WTC11 (cell line): ENCODE measurements around the gene OR4N2. TPM values are rescaled to one million over a fixed set of nuclear protein-coding genes. Genes with fewer than 3 reads are reported as not detected.
"Not testable (repeated sequence)": the region's sequence is repeated elsewhere in the genome, so short reads cannot be mapped to it uniquely, and the experiment has no call there.

ENCODE experiments used
- ATAC-seq: fragments of 200-7000 bp; cut with Tn5 transposase; 2 replicates; pipeline ENCODE4 v1.10.0; 2021; ENCODE audit warnings: mild to moderate bottlenecking, moderate library complexity
- CTCF ChIA-PET: fragments of 300-600 bp; sonication (Branson Sonifier 250); formaldehyde crosslinking; loops from one replicate; lab custom pipeline; 2021; ENCODE audit warnings: antibody characterized with exemption; lab: Charles Lee
- POLR2A ChIA-PET: fragments of 350-600 bp; sonication (Branson Sonifier 250); formaldehyde crosslinking; loops from one replicate; lab custom pipeline; 2021; ENCODE audit warnings: antibody characterized with exemption; lab: Charles Lee
- DNase-seq: peaks from one replicate; pipeline ENCODE4 v3.0.0; 2021; ENCODE audit warnings: low spot score
- H3K27ac Mint-ChIP-seq: 2 replicates; pipeline ENCODE4 v1.8.0; 2021; ENCODE audit warnings: mixed read lengths
- H3K27me3 Mint-ChIP-seq: 2 replicates; pipeline ENCODE4 v1.8.0; 2021; ENCODE audit warnings: low read depth, mild to moderate bottlenecking, moderate library complexity, mixed read lengths
- H3K36me3 Mint-ChIP-seq: 2 replicates; pipeline ENCODE4 v1.8.0; 2021; ENCODE audit warnings: mixed read lengths
- H3K4me1 Mint-ChIP-seq: 2 replicates; pipeline ENCODE4 v1.8.0; 2022; ENCODE audit warnings: mixed read lengths
- H3K4me3 Mint-ChIP-seq: 2 replicates; pipeline ENCODE4 v1.8.0; 2021; ENCODE audit warnings: mild to moderate bottlenecking, moderate library complexity, mixed read lengths
- H3K9me3 Mint-ChIP-seq: 2 replicates; pipeline ENCODE4 v1.8.0; 2021; ENCODE audit warnings: mixed read lengths
- ARID4B ChIP-seq: sonication (generic); formaldehyde crosslinking; IDR thresholded peaks from 2 replicates; pipeline ENCODE4 v1.8.0; 2023; ENCODE audit warnings: missing genetic modification reagents, mild to moderate bottlenecking, borderline replicate concordance
- ATF1 ChIP-seq: sonication (generic); formaldehyde crosslinking; IDR thresholded peaks from 2 replicates; pipeline ENCODE4 v1.8.1; 2023; ENCODE audit warnings: mild to moderate bottlenecking, moderate library complexity, missing genetic modification reagents
- ATF3 ChIP-seq: sonication (generic); formaldehyde crosslinking; conservative IDR thresholded peaks from 2 replicates; pipeline ENCODE4 v1.8.1; 2022; ENCODE audit warnings: mild to moderate bottlenecking, missing genetic modification reagents
- GABPB1 ChIP-seq: sonication (generic); formaldehyde crosslinking; IDR thresholded peaks from 2 replicates; pipeline ENCODE4 v1.8.1; 2023; ENCODE audit warnings: mild to moderate bottlenecking, missing genetic modification reagents
- HMGXB4 ChIP-seq: sonication (generic); formaldehyde crosslinking; IDR thresholded peaks from 2 replicates; pipeline ENCODE4 v1.8.1; 2023; ENCODE audit warnings: mild to moderate bottlenecking, moderate library complexity, missing genetic modification reagents
- NFE2L1 ChIP-seq: sonication (generic); formaldehyde crosslinking; IDR thresholded peaks from 2 replicates; pipeline ENCODE4 v1.8.1; 2023; ENCODE audit warnings: missing genetic modification reagents
- OVOL2 ChIP-seq: fragments of 250-450 bp; sonication (Bioruptor Pico); IDR thresholded peaks from 2 replicates; pipeline ENCODE4 v1.9.0; 2021; ENCODE audit warnings: mild to moderate bottlenecking, borderline replicate concordance
- PREB ChIP-seq: sonication (generic); formaldehyde crosslinking; IDR thresholded peaks from 2 replicates; pipeline ENCODE4 v1.8.1; 2022; ENCODE audit warnings: mild to moderate bottlenecking, missing genetic modification reagents, moderate library complexity, borderline replicate concordance
- STAT6 ChIP-seq: sonication (generic); formaldehyde crosslinking; conservative IDR thresholded peaks from 2 replicates; pipeline ENCODE4 v1.8.1; 2023; ENCODE audit warnings: mild to moderate bottlenecking, low read depth, missing genetic modification reagents, moderate library complexity
- ZBTB21 ChIP-seq: sonication (generic); formaldehyde crosslinking; IDR thresholded peaks from 2 replicates; pipeline ENCODE4 v1.8.1; 2023; ENCODE audit warnings: mild to moderate bottlenecking, missing genetic modification reagents, borderline replicate concordance
- ZNF416 ChIP-seq: fragments of 250-450 bp; sonication (Bioruptor Pico); IDR thresholded peaks from 2 replicates; pipeline ENCODE4 v1.9.0; 2021; ENCODE audit warnings: mild to moderate bottlenecking, inconsistent platforms
- total RNA-seq: library from RNA; stranded (reverse); gene quantifications from 3 replicates; pipeline ENCODE4 v1.2.3, GENCODE V29; 2021

The OR4N2 gene
- total RNA-seq, 1 experiment from 2014 or later = not detected

DNA sequence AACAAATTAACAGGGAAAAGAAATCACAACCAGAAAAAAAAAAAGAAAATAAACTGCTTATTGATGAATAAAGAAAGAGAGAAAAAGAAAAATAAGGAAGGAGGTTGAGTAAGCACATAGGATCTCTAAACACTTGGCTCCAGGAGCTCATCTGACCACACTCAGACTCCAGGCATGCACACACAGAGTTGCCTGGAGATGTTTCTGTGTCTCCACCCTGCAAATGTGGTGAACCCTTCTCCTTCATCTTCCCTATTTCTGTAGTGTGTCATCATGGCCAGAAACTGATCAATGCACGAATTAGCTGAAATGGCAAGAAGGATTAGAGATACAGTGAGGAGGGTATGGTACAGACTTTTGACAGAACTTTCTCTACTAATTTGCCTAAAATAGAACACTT, 20.2 kb downstream of the OR4N2 start:
- CTCF ChIA-PET = no interaction called here
- no peak for TF ChIP-seq NFE2L1
- TF ChIP-seq STAT6 (CRISPR knock-in tag) = no peak
- TF ChIP-seq OVOL2 (CRISPR knock-in tag) = no peak
- no peak for TF ChIP-seq ARID4B (CRISPR knock-in tag)
- TF ChIP-seq GABPB1 = no peak
- no peak for TF ChIP-seq ATF3 (CRISPR knock-in tag)
- no peak for TF ChIP-seq ATF1 (CRISPR knock-in tag)
- no peak for TF ChIP-seq HMGXB4 (CRISPR knock-in tag)
- TF ChIP-seq ZNF416 = no peak
- TF ChIP-seq, all 79 proteins: peak for 0
- H3K9me3 Mint-ChIP-seq = no peaks in the 10 kb centered on the region
- DNase-seq (no peak), ATAC-seq (no peak)
- no peaks in the 10 kb centered on the region for H3K4me1 Mint-ChIP-seq
- H3K4me3 Mint-ChIP-seq = no peak overlapping the region
- H3K27ac Mint-ChIP-seq = no peak overlapping the region
- H3K27me3 Mint-ChIP-seq = peaks cover 19% of the 10 kb centered on the region
- H3K36me3 Mint-ChIP-seq = no peaks in the 10 kb centered on the region
- POLR2A ChIA-PET = no interaction called here

GRCh38 chr14:19827626-19828244, 24.2 kb downstream of the OR4N2 start:
- POLR2A ChIA-PET, ATAC-seq, H3K27ac Mint-ChIP-seq, CTCF ChIA-PET, H3K4me3 Mint-ChIP-seq, H3K4me1 Mint-ChIP-seq, DNase-seq, H3K9me3 Mint-ChIP-seq: not testable (repeated sequence)
- Mint-ChIP-seq H3K36me3 (peaks cover 21% of the 10 kb centered on the region), H3K27me3 (peaks cover 10% of the 10 kb centered on the region; the same call in 1 of the 2 replicates)

- Mint-ChIP-seq H3K4me3 (no peak overlapping the region), H3K27me3 (peaks cover 10% of the 10 kb centered on the region; the same call in 1 of the 2 replicates)
Observed at GRCh38 chr14:19828314-19828713, 24.7 kb downstream of the OR4N2 start.

More at GRCh38 chr14:19828314-19828713, 24.7 kb downstream of the OR4N2 start:
- no peak for DNase-seq
- no peak for ATAC-seq
- H3K9me3 Mint-ChIP-seq = no peaks in the 10 kb centered on the region; the same call in 1 of the 2 replicates
- ChIA-PET POLR2A (no interaction called here), CTCF (no interaction called here)
- no peak overlapping the region for H3K27ac Mint-ChIP-seq
- TF ChIP-seq ARID4B (CRISPR knock-in tag) (no peak), ZBTB21 (CRISPR knock-in tag) (no peak), PREB (CRISPR knock-in tag) (no peak)
- H3K4me1 Mint-ChIP-seq = no peaks in the 10 kb centered on the region
- H3K36me3 Mint-ChIP-seq = peaks cover 21% of the 10 kb centered on the region
